Activated CD8-positive, alpha-beta T cell treated with anti-CD3 and anti-CD28 coated beads, Interleukin-2, amount 10 ng/mL, durations not matched to agents 7 days and 5 days (primary cell): ENCODE measurements around the gene DCAF6. TPM values are rescaled to one million over a fixed set of nuclear protein-coding genes. Genes with fewer than 3 reads are reported as not detected.
"Not testable (repeated sequence)": the region's sequence is repeated elsewhere in the genome, so short reads cannot be mapped to it uniquely, and the experiment has no call there.

Source experiments
- ATAC-seq: fragments of 150-1000 bp; cut with Tn5 transposase; one replicate; pipeline ENCODE4 v1.10.0; 2021; ENCODE audit warnings: moderate library complexity
- CTCF ChIA-PET: fragments of 350-600 bp; sonication (Branson Sonifier 250); formaldehyde crosslinking; loops from one replicate; lab custom pipeline; 2021; ENCODE audit warnings: antibody characterized with exemption; lab: Charles Lee
- POLR2A ChIA-PET: fragments of 350-600 bp; sonication (Branson Sonifier 250); formaldehyde crosslinking; loops from one replicate; lab custom pipeline; 2021; ENCODE audit warnings: antibody characterized with exemption; lab: Charles Lee
- DNase-seq: peaks from one replicate; pipeline ENCODE4 v3.0.0-alpha.2; 2020
- H3K27ac Mint-ChIP-seq: one replicate; pipeline ENCODE4 v1.8.0; 2021; ENCODE audit warnings: mild to moderate bottlenecking, mixed read lengths
- H3K27me3 Mint-ChIP-seq: one replicate; pipeline ENCODE4 v1.8.0; 2021; ENCODE audit warnings: low read depth, mixed read lengths
- H3K36me3 Mint-ChIP-seq: one replicate; pipeline ENCODE4 v1.8.0; 2021; ENCODE audit warnings: low read depth, mixed read lengths
- H3K4me1 Mint-ChIP-seq: one replicate; pipeline ENCODE4 v1.8.0; 2021; ENCODE audit warnings: low read depth, mixed read lengths
- H3K4me3 Mint-ChIP-seq: one replicate; pipeline ENCODE4 v1.8.0; 2021; ENCODE audit warnings: mild to moderate bottlenecking, mixed read lengths
- H3K9me3 Mint-ChIP-seq: one replicate; pipeline ENCODE4 v1.8.0; 2022; ENCODE audit warnings: mixed read lengths; ENCODE audit not compliant: insufficient read depth
- total RNA-seq, 2 experiments: library from RNA; stranded (reverse); gene quantifications; one replicate each; pipeline ENCODE4 v1.2.3, GENCODE V29; 2021

The DCAF6 gene
- total RNA-seq, 2 experiments from 2014 or later = 22.6 to 25.1 TPM

DNA sequence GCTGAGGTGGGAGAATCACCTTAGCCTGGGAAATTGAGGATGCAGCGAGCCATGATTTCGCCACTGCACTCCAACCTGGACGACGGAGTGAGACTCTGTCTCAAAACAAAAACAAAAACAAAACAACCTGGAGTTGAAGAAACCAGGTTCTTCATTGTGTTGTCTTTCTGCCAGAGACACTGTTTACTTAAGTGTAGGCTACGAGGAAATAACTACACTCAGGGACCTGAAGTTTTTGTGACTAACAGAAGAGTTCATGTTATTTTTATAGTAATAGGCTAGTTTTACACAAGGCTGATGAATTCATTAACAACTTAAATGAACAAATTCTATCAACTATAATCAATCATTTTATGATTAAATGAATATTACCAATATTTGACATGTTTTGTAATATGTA, 98.9 kb downstream of the DCAF6 start:
- POLR2A ChIA-PET = no interaction called here
- Mint-ChIP-seq H3K27me3 (no peaks in the 10 kb centered on the region), H3K4me1 (no peaks in the 10 kb centered on the region), H3K9me3 (no peaks in the 10 kb centered on the region), H3K4me3 (no peak overlapping the region), H3K36me3 (no peaks in the 10 kb centered on the region), H3K27ac (no peak overlapping the region)
- ATAC-seq (no peak), DNase-seq (no peak)
- CTCF ChIA-PET = no interaction called here

DNA sequence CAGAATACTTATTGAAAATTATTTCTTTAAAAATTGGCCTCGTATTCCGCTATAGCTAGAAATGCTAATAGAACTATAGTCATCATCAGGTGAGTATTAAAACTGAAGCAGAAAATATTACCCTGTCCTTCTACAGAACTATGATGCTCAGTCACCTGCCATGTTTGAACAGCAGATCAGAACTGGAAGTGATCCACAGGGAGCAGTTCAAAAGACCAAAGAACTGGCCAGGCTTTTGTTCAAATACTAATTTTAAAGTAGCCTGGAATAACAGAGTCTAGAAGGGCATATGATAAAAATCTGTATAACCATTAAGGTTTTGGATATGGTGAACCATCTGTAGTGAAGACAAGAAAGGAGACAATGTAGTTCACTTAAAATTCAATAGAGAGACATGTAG, 105.9 kb downstream of the DCAF6 start:
- POLR2A ChIA-PET = no interaction called here
- Mint-ChIP-seq H3K4me1 (no peaks in the 10 kb centered on the region), H3K36me3 (peaks cover 21% of the 10 kb centered on the region), H3K4me3 (no peak overlapping the region), H3K9me3 (no peaks in the 10 kb centered on the region), H3K27ac (no peak overlapping the region), H3K27me3 (no peaks in the 10 kb centered on the region)
- CTCF ChIA-PET = no interaction called here
- no peak for ATAC-seq
- DNase-seq = no peak

DNA sequence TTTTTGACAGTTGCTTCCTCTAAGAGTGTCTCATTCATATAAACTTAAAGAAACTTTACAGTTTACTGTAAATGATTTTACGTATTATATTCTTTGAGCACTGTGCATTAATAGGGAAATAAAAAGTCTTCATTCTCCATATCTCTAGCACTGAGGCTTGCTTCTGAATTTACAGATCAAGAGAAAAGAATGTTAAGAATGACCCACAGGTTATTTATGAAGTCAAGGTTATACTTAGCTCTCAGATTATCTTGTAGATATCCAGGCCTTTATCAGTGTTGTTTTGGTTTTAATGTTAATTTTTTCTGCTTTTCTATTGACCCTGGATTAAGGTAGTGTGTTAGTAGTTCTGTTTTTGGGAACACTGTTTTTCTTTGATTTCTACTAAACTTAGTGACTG, 108.8 kb downstream of the DCAF6 start:
- ATAC-seq (no peak), DNase-seq (no peak)
- Mint-ChIP-seq H3K9me3 (no peaks in the 10 kb centered on the region), H3K36me3 (peaks cover 25% of the 10 kb centered on the region), H3K4me3 (no peak overlapping the region), H3K4me1 (no peaks in the 10 kb centered on the region), H3K27ac (no peak overlapping the region), H3K27me3 (no peaks in the 10 kb centered on the region)
- CTCF ChIA-PET = interaction anchor here (1.0 kb wide), 1 partner anchor 100 kb away, joined by 3 read pairs; no protein-coding TSS in a partner anchor
- POLR2A ChIA-PET = no interaction called here

DNA sequence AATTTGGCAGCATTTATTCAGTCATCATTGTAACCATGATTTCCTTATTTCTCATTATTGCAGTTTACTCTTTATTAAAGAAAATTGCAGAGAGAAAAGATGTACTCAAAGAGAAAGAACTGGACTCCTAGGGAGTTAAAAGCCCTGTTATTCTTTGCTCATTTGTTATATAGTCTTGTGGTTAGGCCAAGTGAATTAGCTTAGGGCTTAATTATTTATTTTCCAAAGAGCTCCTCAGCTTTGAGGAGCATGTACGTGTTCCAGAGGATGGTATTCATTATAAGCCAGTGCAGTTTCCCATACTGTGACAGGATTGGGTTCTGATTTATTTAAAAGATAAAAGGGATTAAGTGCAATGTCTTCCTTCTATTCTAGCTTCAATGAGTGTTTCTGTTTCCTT, 113.8 kb downstream of the DCAF6 start:
- Mint-ChIP-seq H3K27me3 (no peaks in the 10 kb centered on the region), H3K36me3 (peaks cover 8% of the 10 kb centered on the region), H3K27ac (no peak overlapping the region), H3K9me3 (no peaks in the 10 kb centered on the region), H3K4me1 (peaks cover 4% of the 10 kb centered on the region), H3K4me3 (no peak overlapping the region)
- ATAC-seq = no peak
- ChIA-PET POLR2A (no interaction called here), CTCF (interaction anchor here (0.6 to 1.8 kb wide), 3 partner anchors 32 to 790 kb away, joined by 3 to 8 read pairs (median 4); no protein-coding TSS in a partner anchor)
- no peak for DNase-seq

DNA sequence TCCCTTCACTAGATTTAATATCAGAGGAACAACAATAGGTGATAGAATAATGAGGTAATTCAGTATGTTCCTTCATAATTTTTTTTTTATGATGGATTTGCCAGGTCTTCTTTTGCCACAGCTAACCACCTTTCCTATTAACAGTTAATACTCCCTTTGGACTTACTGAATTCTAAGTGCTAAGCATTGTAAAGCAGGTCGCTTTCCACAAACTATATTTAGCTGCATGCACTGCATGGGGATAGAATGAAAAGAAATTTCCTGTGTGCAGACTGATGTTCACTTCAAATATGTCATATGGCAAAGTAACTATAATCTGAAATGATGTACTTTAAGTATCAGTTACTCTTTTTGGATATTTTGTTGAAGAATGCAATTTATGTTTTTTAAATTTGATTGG, 114.4 kb downstream of the DCAF6 start:
- POLR2A ChIA-PET = no interaction called here
- Mint-ChIP-seq H3K4me1 (peaks cover 4% of the 10 kb centered on the region), H3K9me3 (no peaks in the 10 kb centered on the region), H3K36me3 (peaks cover 8% of the 10 kb centered on the region), H3K27ac (no peak overlapping the region), H3K4me3 (no peak overlapping the region), H3K27me3 (no peaks in the 10 kb centered on the region)
- ATAC-seq (no peak), DNase-seq (no peak)
- CTCF ChIA-PET = interaction anchor here (0.6 to 1.8 kb wide), 3 partner anchors 31 to 790 kb away, joined by 3 to 8 read pairs (median 4); no protein-coding TSS in a partner anchor

DNA sequence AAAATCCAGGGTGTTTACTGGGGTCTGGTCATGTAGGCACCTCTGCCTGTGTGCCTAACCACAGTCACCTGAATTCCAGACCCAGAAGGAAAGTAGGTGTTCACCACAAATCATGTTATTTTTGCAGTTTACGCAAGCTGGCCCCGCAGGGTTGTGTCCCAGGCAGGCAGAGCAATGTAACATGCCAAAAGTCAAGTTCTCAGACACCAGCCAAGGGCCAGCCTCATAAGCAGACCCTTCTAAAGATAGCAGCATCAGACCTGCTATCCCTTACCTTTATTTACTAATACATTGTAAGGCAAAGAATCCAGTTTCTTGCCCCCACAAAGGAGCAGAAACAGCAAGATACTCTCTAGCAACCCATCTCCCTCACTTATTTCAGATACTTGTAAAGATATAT, 117.2 kb downstream of the DCAF6 start:
- peaks cover 4% of the 10 kb centered on the region for H3K4me1 Mint-ChIP-seq
- peaks cover 9% of the 10 kb centered on the region for H3K36me3 Mint-ChIP-seq
- ChIA-PET CTCF (interaction anchor here (1.6 kb wide), 1 partner anchor 28 kb away, joined by 9 read pairs; no protein-coding TSS in a partner anchor), POLR2A (no interaction called here)
- no peaks in the 10 kb centered on the region for H3K27me3 Mint-ChIP-seq
- no peak overlapping the region for H3K4me3 Mint-ChIP-seq
- no peak for ATAC-seq
- no peak overlapping the region for H3K27ac Mint-ChIP-seq
- DNase-seq = no peak
- no peaks in the 10 kb centered on the region for H3K9me3 Mint-ChIP-seq

DNA sequence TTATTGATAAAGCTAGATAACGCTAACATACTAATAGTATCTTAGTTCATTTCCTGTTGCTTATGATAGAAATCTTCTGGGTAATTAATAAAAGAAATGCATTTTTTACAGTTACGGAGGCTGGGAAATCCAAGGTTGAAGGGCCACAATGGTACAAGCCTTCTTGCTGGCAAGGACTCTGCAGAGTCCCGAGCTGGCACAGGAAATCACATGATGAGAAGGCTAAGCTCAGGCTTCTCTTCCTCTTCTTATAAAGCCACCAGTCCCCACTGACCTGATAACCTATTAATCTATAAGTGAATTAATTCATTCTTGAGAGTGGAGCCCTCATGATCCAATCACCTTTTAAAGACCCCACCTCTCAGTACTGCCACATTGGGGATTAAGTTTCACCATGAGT, 117.6 kb downstream of the DCAF6 start:
- Mint-ChIP-seq H3K4me1 (peaks cover 4% of the 10 kb centered on the region), H3K27me3 (no peaks in the 10 kb centered on the region), H3K36me3 (peaks cover 9% of the 10 kb centered on the region), H3K9me3 (no peaks in the 10 kb centered on the region), H3K27ac (no peak overlapping the region), H3K4me3 (no peak overlapping the region)
- ChIA-PET POLR2A (no interaction called here), CTCF (interaction anchor here (0.9 to 1.6 kb wide), 2 partner anchors 10 to 28 kb away, joined by 3 to 9 read pairs; no protein-coding TSS in a partner anchor)
- ATAC-seq = no peak
- DNase-seq = no peak

DNA sequence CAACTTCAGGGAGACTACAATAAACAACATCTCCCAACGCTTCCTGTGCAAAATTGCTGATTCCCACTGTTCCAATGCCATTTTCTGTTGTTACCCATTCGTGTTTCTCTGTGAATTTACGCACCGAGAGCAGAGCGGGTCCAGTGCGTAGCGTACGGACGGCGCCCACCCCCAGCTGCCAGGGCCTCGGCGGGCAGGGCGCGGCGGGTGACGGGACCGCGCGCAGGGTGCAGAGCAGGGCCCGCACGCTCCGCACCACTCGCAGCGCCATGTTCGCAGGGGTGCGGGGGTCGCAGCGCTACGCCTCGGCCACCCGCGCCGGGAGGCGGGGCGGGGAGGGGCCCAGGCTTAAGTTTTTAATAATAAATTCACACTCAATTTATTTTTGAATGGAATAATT, 119.7 kb downstream of the DCAF6 start:
- H3K9me3 Mint-ChIP-seq, CTCF ChIA-PET, H3K4me3 Mint-ChIP-seq, H3K27ac Mint-ChIP-seq, H3K27me3 Mint-ChIP-seq, POLR2A ChIA-PET, H3K36me3 Mint-ChIP-seq, H3K4me1 Mint-ChIP-seq, DNase-seq: not testable (repeated sequence)
- peak; percentile 71 for ATAC-seq

DNA sequence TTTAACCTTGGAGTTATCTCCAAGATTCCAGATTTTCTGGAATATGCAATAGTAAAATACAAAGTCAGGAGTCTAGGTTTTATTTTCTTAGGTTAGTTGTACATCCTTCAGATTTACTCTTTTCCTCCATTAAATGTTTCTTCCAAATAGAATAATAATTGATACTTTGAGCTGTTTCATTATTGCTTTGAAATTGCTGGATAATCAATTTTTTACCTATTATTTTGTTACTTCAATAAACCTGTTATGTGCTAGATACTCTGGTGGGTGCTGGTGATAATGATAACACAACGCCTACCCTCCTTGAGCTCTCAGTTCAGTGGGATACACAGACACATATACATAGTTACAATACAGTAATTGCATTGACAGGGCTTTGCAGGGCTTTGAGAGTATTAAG, 120.9 kb downstream of the DCAF6 start:
- H3K9me3 Mint-ChIP-seq = no peaks in the 10 kb centered on the region
- no peaks in the 10 kb centered on the region for H3K27me3 Mint-ChIP-seq
- H3K4me3 Mint-ChIP-seq = no peak overlapping the region
- H3K4me1 Mint-ChIP-seq = peaks cover 4% of the 10 kb centered on the region
- ChIA-PET POLR2A (no interaction called here), CTCF (interaction anchor here (1.5 kb wide), 1 partner anchor 25 kb away, joined by 6 read pairs; no protein-coding TSS in a partner anchor)
- H3K27ac Mint-ChIP-seq = no peak overlapping the region
- DNase-seq = no peak
- ATAC-seq = no peak
- H3K36me3 Mint-ChIP-seq = peaks cover 6% of the 10 kb centered on the region

DNA sequence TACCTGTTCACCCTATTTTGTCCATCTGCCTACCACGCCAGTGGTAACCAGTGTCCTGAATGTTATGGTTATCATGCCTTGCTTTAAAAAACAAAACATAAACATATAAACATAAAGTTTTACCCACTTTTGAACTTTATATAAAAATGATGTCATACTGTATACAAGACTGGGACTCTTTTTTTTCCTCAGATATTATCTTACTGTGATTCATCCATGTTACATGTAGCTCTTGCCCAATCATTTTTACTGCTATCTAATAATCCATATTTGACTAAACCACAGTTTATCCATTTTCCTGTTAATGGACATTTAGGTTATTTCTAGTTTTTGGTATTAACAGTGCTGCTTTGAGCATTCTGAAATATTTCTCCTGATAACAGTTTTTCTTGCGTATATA, 121.4 kb downstream of the DCAF6 start:
- ChIA-PET POLR2A (no interaction called here), CTCF (interaction anchor here (1.5 kb wide), 1 partner anchor 25 kb away, joined by 6 read pairs; no protein-coding TSS in a partner anchor)
- peaks cover 6% of the 10 kb centered on the region for H3K36me3 Mint-ChIP-seq
- H3K4me3 Mint-ChIP-seq = no peak overlapping the region
- H3K27me3 Mint-ChIP-seq = no peaks in the 10 kb centered on the region
- no peak overlapping the region for H3K27ac Mint-ChIP-seq
- peaks cover 4% of the 10 kb centered on the region for H3K4me1 Mint-ChIP-seq
- no peak for ATAC-seq
- H3K9me3 Mint-ChIP-seq = no peaks in the 10 kb centered on the region
- DNase-seq = no peak

DNA sequence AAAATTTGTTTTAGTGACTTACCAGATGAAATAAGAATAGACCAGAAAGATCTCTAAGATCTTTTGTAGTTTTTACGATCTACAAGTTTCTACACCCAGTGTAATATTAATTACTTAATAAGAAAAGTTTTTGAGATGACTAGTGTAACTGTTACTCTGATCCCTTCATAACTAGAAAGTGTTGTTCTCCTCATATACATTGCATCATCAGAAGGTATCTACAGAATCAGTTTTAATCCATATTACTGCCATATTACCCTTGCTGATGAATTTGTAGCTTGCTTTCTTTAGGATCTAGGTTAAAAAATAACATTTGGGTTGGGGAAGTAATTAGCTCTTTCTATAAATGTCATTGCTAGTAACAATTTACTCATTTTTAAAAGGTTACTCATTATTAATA, 127.7 kb downstream of the DCAF6 start:
- DNase-seq (no peak), ATAC-seq (no peak)
- Mint-ChIP-seq H3K4me3 (no peak overlapping the region), H3K36me3 (peaks cover 12% of the 10 kb centered on the region), H3K4me1 (no peaks in the 10 kb centered on the region), H3K27me3 (no peaks in the 10 kb centered on the region), H3K27ac (no peak overlapping the region), H3K9me3 (no peaks in the 10 kb centered on the region)
- CTCF ChIA-PET = interaction anchor here (1.3 to 7.6 kb wide), 2 partner anchors 13 to 19 kb away, joined by 3 to 67 read pairs; no protein-coding TSS in a partner anchor
- POLR2A ChIA-PET = no interaction called here

DNA sequence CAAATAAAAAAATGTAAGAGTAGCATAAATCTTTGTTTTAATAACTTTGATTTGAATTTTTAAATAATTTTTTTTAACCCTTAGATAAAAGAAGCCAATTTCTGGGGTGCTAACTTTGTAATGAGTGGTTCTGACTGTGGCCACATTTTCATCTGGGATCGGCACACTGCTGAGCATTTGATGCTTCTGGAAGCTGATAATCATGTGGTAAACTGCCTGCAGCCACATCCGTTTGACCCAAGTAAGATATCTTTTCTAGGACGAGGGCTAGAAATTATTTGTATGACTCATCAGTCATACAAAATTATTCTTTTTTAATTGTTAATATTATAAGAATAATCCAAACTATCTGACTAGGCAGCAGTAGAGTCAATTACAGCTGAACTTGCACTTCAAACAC, 129.0 kb downstream of the DCAF6 start:
- ChIA-PET CTCF (interaction anchor here (1.3 to 7.6 kb wide), 2 partner anchors 12 to 18 kb away, joined by 3 to 67 read pairs; no protein-coding TSS in a partner anchor), POLR2A (no interaction called here)
- no peaks in the 10 kb centered on the region for H3K9me3 Mint-ChIP-seq
- DNase-seq (no peak), ATAC-seq (no peak)
- H3K36me3 Mint-ChIP-seq = peaks cover 12% of the 10 kb centered on the region
- H3K4me1 Mint-ChIP-seq = no peaks in the 10 kb centered on the region
- no peak overlapping the region for H3K4me3 Mint-ChIP-seq
- no peak overlapping the region for H3K27ac Mint-ChIP-seq
- H3K27me3 Mint-ChIP-seq = no peaks in the 10 kb centered on the region
